Keratinocyte (primary cell): Measurements from ENCODE around the gene CORO7.

Source experiments
- CTCF ChIP-seq, 3 experiments: IDR thresholded peaks in 1 of 3; conservative IDR thresholded peaks in 1 of 3; optimal IDR thresholded peaks in 1 of 3; 2 replicates in 2 of 3; 3 replicates in 1 of 3; pipeline versions ENCODE3 to v1.5.1; 2011; ENCODE audit warnings: low read length in 3 of 3, mild to moderate bottlenecking in 3 of 3, moderate library complexity in 2 of 3, control low read depth in 1 of 3, inconsistent platforms in 1 of 3; ENCODE audit not compliant: insufficient read depth in 2 of 3; ENCODE audit errors: extremely low read depth in 1 of 3
- EZH2 ChIP-seq: IDR thresholded peaks from one replicate; pipeline ENCODE4 v1.6.1; 2012; ENCODE audit warnings: inconsistent platforms, mild to moderate bottlenecking, low read length, moderate library complexity

- TF ChIP-seq CTCF (optimal IDR thresholded peaks at IDR 0.05 in 1 of 3, IDR thresholded peaks at IDR 0.05 in 1 of 3, conservative IDR thresholded peaks at IDR 0.05 in 1 of 3; ENCODE audit: extremely low read depth in 1 of 3, insufficient read depth in 2 of 3, low read length in 3 of 3) (peak in 1 of 3 experiments; percentile 34), EZH2 (no peak)
These were observed 88.9 kb downstream of the CORO7 start for GRCh38 chr16:4327386-4328045.
